Lower lobe of right lung (tissue), 2 donors: Measurements from ENCODE around the gene PCED1A. TPM values are rescaled to one million over a fixed set of nuclear protein-coding genes. Genes with fewer than 3 reads are reported as not detected.

ENCODE experiments used
- ATAC-seq, 2 donors: fragments of 200-7000 bp; cut with Tn5 transposase; one replicate each; pipeline ENCODE4 v1.9.1; 2020 to 2022; ENCODE audit warnings: mild to moderate bottlenecking in 2 of 2, moderate library complexity in 2 of 2
- DNase-seq: peaks from one replicate; pipeline ENCODE4 v3.0.0-alpha.2; 2020
- H3K27ac ChIP-seq: fragments of 200-600 bp; one replicate; pipeline ENCODE4 v1.8.0; 2022
- H3K27me3 ChIP-seq: fragments of 200-600 bp; one replicate; pipeline ENCODE4 v1.8.0; 2022; ENCODE audit warnings: low read depth
- H3K36me3 ChIP-seq: fragments of 200-600 bp; one replicate; pipeline ENCODE4 v1.8.0; 2022; ENCODE audit warnings: mild to moderate bottlenecking
- H3K4me1 ChIP-seq: fragments of 200-600 bp; one replicate; pipeline ENCODE4 v1.8.0; 2022
- H3K4me3 ChIP-seq: fragments of 200-600 bp; one replicate; pipeline ENCODE4 v1.8.0; 2022; ENCODE audit warnings: mild to moderate bottlenecking
- H3K9me3 ChIP-seq: fragments of 200-600 bp; one replicate; pipeline ENCODE4 v1.8.0; 2022
- intact Hi-C: fragments of 100-400 bp; cut with DNase I; formaldehyde crosslinking; loops from one replicate; pipeline ENCODE4 v1.11.0; 2022
- total RNA-seq: library from RNA; stranded (reverse); fragmentation: NEBNext Ultra II Directional; extraction: Animal tissue kit (Norgen Biotek cat#: 25700); gene quantifications from one replicate; pipeline ENCODE4 v1.2.1, GENCODE V29; 2021
- TF ChIP-seq, protein P1 (sequence below): fragments of 200-600 bp; IDR thresholded peaks from one replicate; pipeline ENCODE4 v1.8.0; 2022; ENCODE audit warnings: antibody characterized with exemption, mild to moderate bottlenecking
- donor health status: DM: no; HTN: yes; CAD: no; lungs with severe emphysema.

PCED1A gene
- total RNA-seq, 1 donor from 2014 or later, result 43.5 TPM

DNA sequence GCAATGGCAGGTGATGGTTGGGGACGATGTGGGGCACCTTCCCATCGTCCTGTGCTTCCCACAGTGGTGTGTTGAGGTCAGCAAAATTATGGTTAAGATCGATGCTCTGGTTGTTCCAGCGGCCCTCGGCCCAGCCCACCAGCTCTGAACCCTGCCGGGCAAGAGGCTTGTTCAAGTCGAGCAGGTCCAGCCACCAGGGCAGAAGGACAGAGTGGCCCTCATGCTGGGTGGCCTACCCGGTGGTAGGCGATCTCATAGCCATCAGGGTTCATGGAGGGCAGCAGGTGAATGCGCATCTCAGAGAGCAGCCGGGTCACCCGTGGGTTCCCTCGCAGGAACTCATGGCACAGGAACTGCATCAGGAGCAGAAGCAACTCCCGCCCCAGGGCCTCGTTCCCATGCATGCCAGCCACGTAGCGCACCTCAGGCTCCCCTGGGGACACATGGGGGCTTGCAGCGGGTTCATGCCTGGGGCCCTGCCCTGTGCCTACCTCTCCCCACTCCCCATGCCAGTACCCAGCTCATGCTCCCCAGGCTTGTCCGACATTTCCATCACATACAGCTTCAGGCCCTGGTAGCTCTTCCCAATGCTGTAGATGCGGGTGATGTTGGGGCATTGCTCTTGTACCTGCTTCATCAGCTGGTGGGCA, 44.3 kb downstream of the PCED1A start:
- peaks cover 39% of the 10 kb centered on the region for H3K27me3 ChIP-seq
- no peaks in the 10 kb centered on the region for H3K9me3 ChIP-seq
- ATAC-seq (no peak), DNase-seq (no peak)
- no peaks in the 10 kb centered on the region for H3K36me3 ChIP-seq
- H3K4me1 ChIP-seq, result peaks cover 19% of the 10 kb centered on the region
- no peak overlapping the region for H3K27ac ChIP-seq
- no peak overlapping the region for H3K4me3 ChIP-seq
- TF ChIP-seq, protein P1, sequence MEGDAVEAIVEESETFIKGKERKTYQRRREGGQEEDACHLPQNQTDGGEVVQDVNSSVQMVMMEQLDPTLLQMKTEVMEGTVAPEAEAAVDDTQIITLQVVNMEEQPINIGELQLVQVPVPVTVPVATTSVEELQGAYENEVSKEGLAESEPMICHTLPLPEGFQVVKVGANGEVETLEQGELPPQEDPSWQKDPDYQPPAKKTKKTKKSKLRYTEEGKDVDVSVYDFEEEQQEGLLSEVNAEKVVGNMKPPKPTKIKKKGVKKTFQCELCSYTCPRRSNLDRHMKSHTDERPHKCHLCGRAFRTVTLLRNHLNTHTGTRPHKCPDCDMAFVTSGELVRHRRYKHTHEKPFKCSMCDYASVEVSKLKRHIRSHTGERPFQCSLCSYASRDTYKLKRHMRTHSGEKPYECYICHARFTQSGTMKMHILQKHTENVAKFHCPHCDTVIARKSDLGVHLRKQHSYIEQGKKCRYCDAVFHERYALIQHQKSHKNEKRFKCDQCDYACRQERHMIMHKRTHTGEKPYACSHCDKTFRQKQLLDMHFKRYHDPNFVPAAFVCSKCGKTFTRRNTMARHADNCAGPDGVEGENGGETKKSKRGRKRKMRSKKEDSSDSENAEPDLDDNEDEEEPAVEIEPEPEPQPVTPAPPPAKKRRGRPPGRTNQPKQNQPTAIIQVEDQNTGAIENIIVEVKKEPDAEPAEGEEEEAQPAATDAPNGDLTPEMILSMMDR, result no peak
- intact Hi-C loops, result no loop called here

DNA sequence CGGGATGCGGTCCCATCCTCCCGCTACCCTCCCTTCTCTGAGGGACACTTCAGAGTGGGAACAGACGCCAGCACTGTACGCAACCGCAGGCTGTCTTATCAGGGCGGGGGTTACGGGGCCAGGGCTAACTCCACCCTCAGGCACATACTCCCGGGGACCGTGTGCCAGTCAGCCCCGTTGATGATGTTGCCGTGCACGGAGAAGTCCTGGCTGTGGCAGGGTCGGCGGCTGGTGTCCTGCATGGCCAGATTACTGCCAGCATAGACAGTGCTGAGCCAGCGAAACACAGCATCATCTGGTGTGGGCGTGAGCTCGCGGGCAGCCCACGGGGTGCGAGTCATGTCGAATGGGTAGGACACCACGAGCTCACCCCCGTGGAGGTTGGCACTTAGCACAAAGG, 45.0 kb downstream of the PCED1A start:
- no peak for ATAC-seq
- H3K4me3 ChIP-seq, result no peak overlapping the region
- no peaks in the 10 kb centered on the region for H3K36me3 ChIP-seq
- H3K9me3 ChIP-seq, result no peaks in the 10 kb centered on the region
- TF ChIP-seq, protein P1, result no peak
- H3K27me3 ChIP-seq, result peaks cover 32% of the 10 kb centered on the region
- H3K4me1 ChIP-seq, result peaks cover 12% of the 10 kb centered on the region
- intact Hi-C loops, result no loop called here
- no peak for DNase-seq
- H3K27ac ChIP-seq, result no peak overlapping the region

GRCh38 chr20:2794866-2795447, 45.5 kb downstream of the PCED1A start:
- TF ChIP-seq, protein P1, result no peak
- peaks cover 27% of the 10 kb centered on the region for H3K27me3 ChIP-seq
- H3K4me1 ChIP-seq, result peaks cover 8% of the 10 kb centered on the region
- intact Hi-C loops, result no loop called here
- no peak for ATAC-seq
- no peaks in the 10 kb centered on the region for H3K36me3 ChIP-seq
- no peak overlapping the region for H3K4me3 ChIP-seq
- no peak for DNase-seq
- H3K9me3 ChIP-seq, result no peaks in the 10 kb centered on the region
- H3K27ac ChIP-seq, result no peak overlapping the region

DNA sequence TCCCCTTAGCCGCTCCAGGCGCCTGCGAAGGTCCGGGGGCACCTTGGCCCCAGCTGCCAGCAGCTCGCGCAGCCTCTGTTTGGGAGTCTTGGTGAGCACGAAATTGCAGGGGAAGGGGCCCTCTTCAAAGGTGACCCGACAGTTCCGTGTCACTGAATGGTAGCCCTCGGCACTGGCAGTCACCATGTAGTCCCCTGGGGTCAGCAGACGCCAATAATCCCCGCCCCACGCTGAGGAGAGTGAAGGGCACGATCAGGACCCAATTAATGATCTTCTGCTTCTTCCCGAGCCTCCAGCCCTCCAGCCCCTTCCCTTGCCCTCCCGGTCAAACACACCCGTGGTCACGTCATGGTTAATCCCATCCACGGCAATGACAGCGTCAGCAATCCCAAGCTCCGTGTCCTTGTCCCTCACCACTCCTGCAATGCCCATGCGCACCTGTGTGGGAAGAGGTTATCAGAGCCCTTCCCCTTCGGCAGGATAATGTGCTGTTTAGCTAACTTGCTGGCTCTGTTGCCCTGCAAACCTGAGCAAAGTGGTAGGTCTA, 46.2 kb downstream of the PCED1A start:
- H3K27me3 ChIP-seq, result peaks cover 20% of the 10 kb centered on the region

GRCh38 chr20:2793471-2793870, 47.0 kb downstream of the PCED1A start:
- Histone ChIP-seq H3K27ac (no peak overlapping the region), H3K27me3 (peaks cover 12% of the 10 kb centered on the region), H3K9me3 (no peaks in the 10 kb centered on the region), H3K4me1 (no peaks in the 10 kb centered on the region), H3K4me3 (no peak overlapping the region), H3K36me3 (no peaks in the 10 kb centered on the region)
- intact Hi-C loops, result no loop called here
- TF ChIP-seq, protein P1, result no peak
- no peak for DNase-seq
- ATAC-seq, result no peak

More for the DNA sequence above, 46.2 kb downstream of the PCED1A start:
- Histone ChIP-seq H3K9me3 (no peaks in the 10 kb centered on the region), H3K4me3 (no peak overlapping the region), H3K27ac (no peak overlapping the region), H3K4me1 (peaks cover 2% of the 10 kb centered on the region), H3K36me3 (no peaks in the 10 kb centered on the region)
- no peak for ATAC-seq
- TF ChIP-seq, protein P1, result no peak
- DNase-seq, result no peak
- intact Hi-C loops, result no loop called here

Other genes starting within 250 kb of the PCED1A start
- 84.9 TPM for gene NOP56, start 188.0 kb downstream of the PCED1A start, total RNA-seq
- gene IDH3B, start 176.4 kb downstream of the PCED1A start, total RNA-seq, result 64.7 TPM
- 15.3 TPM for gene EBF4, start 147.9 kb downstream of the PCED1A start, total RNA-seq
- gene CPXM1, start 40.0 kb downstream of the PCED1A start, total RNA-seq, result 10.2 TPM
- not detected for gene C20orf141, start 25.7 kb downstream of the PCED1A start, total RNA-seq
- not detected for gene TMEM239, start 24.3 kb downstream of the PCED1A start, total RNA-seq
- gene VPS16, start 90 bp upstream of the PCED1A start, total RNA-seq, result 35.8 TPM
- 63.3 TPM for gene PTPRA, start 32.8 kb upstream of the PCED1A start, total RNA-seq
- gene GNRH2, start 203.0 kb upstream of the PCED1A start, total RNA-seq, result not detected
- gene MRPS26, start 205.4 kb upstream of the PCED1A start, total RNA-seq, result 31.0 TPM
- not detected for gene OXT, start 231.0 kb upstream of the PCED1A start, total RNA-seq
- gene AVP, start 244.1 kb upstream of the PCED1A start, total RNA-seq, result not detected